ENCODE results near the gene POMT1. TPM values are rescaled to one million over a fixed set of nuclear protein-coding genes. Genes with fewer than 3 reads are reported as not detected.
A peak's percentile ranks its signal among the peaks of the same experiment; 100 is the strongest.

The POMT1 gene
- total RNA-seq, 3 donors from 2014 or later (not counting 1 experiment from before 2014, with no cell fraction given), result 35.5 to 38.8 (median 36.3) TPM

DNA sequence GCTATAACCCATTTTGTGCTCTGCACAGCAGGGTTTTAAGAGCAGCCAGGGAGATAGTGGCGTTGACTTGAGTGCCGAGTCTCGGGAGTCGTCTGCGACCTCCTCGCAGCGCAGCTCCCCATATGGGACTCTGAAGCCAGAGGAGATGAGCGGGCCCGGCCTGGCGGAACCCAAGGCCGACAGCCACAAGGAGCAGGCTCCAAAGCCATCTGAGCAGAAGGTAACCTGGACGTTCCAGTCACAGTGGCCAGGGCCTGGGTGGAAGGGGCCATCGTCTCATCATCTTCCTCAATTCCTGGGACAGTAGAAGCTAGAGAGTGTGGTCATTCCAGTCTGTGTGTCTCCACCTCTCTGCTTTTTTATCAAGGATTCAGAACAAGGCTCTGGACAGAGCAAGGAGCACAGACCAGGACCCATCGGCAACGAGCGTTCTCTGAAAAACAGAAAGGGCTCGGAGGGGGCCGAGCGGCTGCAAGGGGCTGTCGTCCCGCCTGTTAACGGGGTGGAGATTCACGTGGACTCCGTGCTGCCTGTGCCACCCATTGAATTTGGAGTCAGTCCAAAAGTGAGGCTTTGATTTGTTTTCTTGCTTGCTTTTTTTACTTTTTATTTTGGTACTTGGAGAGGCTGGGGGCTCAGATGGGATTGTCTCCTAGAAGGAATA is 20.2 kb upstream of the POMT1 start:
- no peaks in the 10 kb centered on the region for H3K9me3 Mint-ChIP-seq
- H3K4me3 Mint-ChIP-seq, result no peak overlapping the region
- 98% methylated on average over 24 of the region's 24 CpGs for WGBS (ENCODE audit: insufficient coverage)
- H3K4me1 Mint-ChIP-seq, result peaks cover 0 to 9% of the 10 kb centered on the region in 2 donors
- no peak for DNase-seq
- peak overlapping the region in 1 of 2 donors; percentile 19 for H3K27ac Mint-ChIP-seq
- Histone ChIP-seq H3K27me3 (ENCODE audit: control insufficient read depth, insufficient read depth, low read length) (no peaks in the 10 kb centered on the region), H3K4me1 (ENCODE audit: control insufficient read depth, insufficient read depth, low read length) (no peaks in the 10 kb centered on the region), H3K27ac (ENCODE audit: low read length) (no peak overlapping the region), H3K36me3 (ENCODE audit: control insufficient read depth, insufficient read depth, low read length) (peaks cover 88% of the 10 kb centered on the region), H3K9me3 (ENCODE audit: control insufficient read depth, insufficient read depth, low read length) (no peaks in the 10 kb centered on the region), H3K4me3 (ENCODE audit: low read length) (no peak overlapping the region)
- ATAC-seq, result no peak
- intact Hi-C loops (cut with micrococcal nuclease), result no loop called here
- TF ChIP-seq, protein P1, sequence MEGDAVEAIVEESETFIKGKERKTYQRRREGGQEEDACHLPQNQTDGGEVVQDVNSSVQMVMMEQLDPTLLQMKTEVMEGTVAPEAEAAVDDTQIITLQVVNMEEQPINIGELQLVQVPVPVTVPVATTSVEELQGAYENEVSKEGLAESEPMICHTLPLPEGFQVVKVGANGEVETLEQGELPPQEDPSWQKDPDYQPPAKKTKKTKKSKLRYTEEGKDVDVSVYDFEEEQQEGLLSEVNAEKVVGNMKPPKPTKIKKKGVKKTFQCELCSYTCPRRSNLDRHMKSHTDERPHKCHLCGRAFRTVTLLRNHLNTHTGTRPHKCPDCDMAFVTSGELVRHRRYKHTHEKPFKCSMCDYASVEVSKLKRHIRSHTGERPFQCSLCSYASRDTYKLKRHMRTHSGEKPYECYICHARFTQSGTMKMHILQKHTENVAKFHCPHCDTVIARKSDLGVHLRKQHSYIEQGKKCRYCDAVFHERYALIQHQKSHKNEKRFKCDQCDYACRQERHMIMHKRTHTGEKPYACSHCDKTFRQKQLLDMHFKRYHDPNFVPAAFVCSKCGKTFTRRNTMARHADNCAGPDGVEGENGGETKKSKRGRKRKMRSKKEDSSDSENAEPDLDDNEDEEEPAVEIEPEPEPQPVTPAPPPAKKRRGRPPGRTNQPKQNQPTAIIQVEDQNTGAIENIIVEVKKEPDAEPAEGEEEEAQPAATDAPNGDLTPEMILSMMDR (IDR thresholded peaks at IDR 0.05), result no peak
- H3K27me3 Mint-ChIP-seq (ENCODE audit: low read depth in 2 of 2), result no peaks in the 10 kb centered on the region
- H3K36me3 Mint-ChIP-seq, result peaks cover 8% of the 10 kb centered on the region

DNA sequence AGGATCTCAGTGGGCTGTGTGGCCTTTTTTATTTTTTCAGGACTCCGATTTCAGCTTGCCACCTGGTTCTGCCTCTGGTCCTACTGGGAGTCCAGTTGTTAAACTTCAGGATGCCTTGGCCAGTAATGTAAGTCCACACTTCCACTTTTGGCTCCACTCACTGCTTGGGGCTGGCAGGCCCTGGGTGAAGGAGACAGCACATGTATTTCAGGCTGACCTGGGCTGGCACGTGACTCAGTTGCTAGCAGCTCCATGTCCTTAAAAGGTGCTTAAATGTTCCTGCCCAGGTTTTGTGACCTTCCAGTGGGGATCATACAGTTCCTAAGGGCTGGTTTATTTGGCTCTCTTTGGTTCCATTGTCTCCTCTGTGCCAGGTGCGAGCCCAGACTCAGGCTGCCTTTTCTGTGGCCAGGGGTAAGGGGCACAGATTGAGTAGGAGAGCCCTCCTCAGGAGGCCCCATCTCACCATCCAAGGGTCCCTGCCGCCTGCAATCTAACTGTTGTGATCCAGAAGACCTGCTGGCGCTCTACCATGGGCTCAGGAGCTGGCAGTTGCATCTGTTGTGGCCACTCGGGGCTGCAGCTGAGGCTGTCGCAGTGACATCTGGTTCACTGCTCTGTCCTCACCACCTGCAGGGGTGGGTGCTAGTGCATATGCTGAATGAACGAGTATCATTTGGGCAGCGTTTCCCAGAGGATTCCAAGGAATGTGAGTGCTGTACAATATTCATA is 19.2 kb upstream of the POMT1 start:
- no peak overlapping the region for H3K27ac Mint-ChIP-seq
- DNase-seq (no peak), ATAC-seq (no peak)
- Histone ChIP-seq H3K4me3 (ENCODE audit: low read length) (no peak overlapping the region), H3K27me3 (ENCODE audit: control insufficient read depth, insufficient read depth, low read length) (no peaks in the 10 kb centered on the region), H3K4me1 (ENCODE audit: control insufficient read depth, insufficient read depth, low read length) (no peaks in the 10 kb centered on the region), H3K36me3 (ENCODE audit: control insufficient read depth, insufficient read depth, low read length) (peaks cover 90% of the 10 kb centered on the region), H3K9me3 (ENCODE audit: control insufficient read depth, insufficient read depth, low read length) (no peaks in the 10 kb centered on the region), H3K27ac (ENCODE audit: low read length) (no peak overlapping the region)
- H3K9me3 Mint-ChIP-seq, result no peaks in the 10 kb centered on the region
- intact Hi-C loops (cut with micrococcal nuclease), result no loop called here
- TF ChIP-seq, protein P1 (IDR thresholded peaks at IDR 0.05), result no peak
- WGBS (ENCODE audit: insufficient coverage), result 94% methylated on average over 9 of the region's 9 CpGs
- no peak overlapping the region for H3K4me3 Mint-ChIP-seq
- no peaks in the 10 kb centered on the region for H3K27me3 Mint-ChIP-seq (ENCODE audit: low read depth in 2 of 2)
- H3K4me1 Mint-ChIP-seq, result peaks cover 0 to 5% of the 10 kb centered on the region in 2 donors
- peaks cover 8% of the 10 kb centered on the region for H3K36me3 Mint-ChIP-seq

DNA sequence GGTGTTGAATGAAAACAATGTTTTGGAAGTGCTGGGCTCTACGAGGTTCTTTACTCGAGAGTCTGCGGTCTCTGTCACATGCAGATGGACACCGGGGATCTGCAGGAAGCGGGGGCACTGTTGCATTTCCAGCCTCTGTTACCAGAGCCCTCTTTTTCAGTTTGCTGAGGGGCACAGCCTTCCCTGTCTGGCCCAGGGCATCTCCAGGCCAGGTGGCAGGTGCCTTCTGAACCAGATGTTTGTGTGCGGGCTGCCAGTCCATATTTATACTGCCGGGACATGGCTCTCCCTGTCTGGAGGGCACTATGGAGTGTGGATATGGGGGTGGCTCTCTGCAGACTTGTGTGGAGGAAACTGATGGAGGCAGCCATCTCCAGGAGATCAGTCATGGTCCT is 18.7 kb upstream of the POMT1 start:
- Histone ChIP-seq H3K36me3 (ENCODE audit: control insufficient read depth, insufficient read depth, low read length) (peaks cover 88% of the 10 kb centered on the region), H3K4me3 (ENCODE audit: low read length) (no peak overlapping the region), H3K4me1 (ENCODE audit: control insufficient read depth, insufficient read depth, low read length) (no peaks in the 10 kb centered on the region), H3K27ac (ENCODE audit: low read length) (no peak overlapping the region), H3K27me3 (ENCODE audit: control insufficient read depth, insufficient read depth, low read length) (no peaks in the 10 kb centered on the region), H3K9me3 (ENCODE audit: control insufficient read depth, insufficient read depth, low read length) (no peaks in the 10 kb centered on the region)
- no peak for ATAC-seq
- no peak overlapping the region for H3K4me3 Mint-ChIP-seq
- H3K36me3 Mint-ChIP-seq, result peaks cover 6% of the 10 kb centered on the region
- no peaks in the 10 kb centered on the region for H3K27me3 Mint-ChIP-seq (ENCODE audit: low read depth in 2 of 2)
- intact Hi-C loops (cut with micrococcal nuclease), result no loop called here
- peaks cover 0 to 5% of the 10 kb centered on the region in 2 donors for H3K4me1 Mint-ChIP-seq
- WGBS (ENCODE audit: insufficient coverage), result 93% methylated on average over 7 of the region's 7 CpGs
- TF ChIP-seq, protein P1 (IDR thresholded peaks at IDR 0.05), result no peak
- DNase-seq, result no peak
- no peaks in the 10 kb centered on the region for H3K9me3 Mint-ChIP-seq
- no peak overlapping the region for H3K27ac Mint-ChIP-seq

Data from natural killer cell (primary cell).